ENCODE data around the gene JMJD8.

Gene JMJD8

GRCh38 chr16:661184-661821, 22.8 kb downstream of the JMJD8 start:
- no peak for DNase-seq (ENCODE audit: low read depth)

DNA sequence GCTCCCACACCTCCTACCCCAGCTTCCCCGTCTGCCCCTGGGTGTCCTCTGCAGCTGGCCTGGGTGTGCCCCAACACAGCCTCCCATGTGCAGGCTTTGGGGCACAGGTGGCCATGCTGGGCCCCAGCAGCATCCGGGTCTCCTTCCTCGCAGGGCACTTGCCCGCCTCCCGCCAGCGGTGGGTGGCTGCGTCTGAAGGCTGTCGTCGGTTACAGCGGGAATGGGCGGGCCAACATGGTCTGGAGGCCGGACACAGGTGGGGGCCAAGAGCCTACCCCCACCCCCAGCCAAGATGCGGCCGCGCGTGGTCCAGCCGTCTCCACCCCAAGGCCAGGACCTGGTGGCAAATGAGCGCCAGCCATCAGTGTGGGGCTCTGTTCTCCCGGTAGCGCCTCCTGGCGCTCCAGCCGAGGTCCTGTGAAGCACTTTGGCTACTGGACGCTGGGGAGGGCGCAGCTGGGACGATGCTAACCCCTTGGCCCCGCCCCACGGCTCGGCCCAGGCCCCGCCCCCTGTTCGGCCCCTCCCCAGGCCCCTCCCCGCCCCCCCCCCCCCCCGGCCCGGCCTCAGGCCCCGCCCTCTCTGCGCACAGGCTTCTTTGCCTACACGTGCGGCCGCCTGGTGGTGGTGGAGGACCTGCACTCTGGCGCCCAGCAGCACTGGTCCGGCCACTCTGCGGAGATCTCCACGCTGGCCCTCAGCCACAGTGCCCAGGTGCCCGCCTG, 23.5 kb downstream of the JMJD8 start:
- no peak for DNase-seq (ENCODE audit: low read depth)

- DNase-seq (ENCODE audit: low read depth), result no peak
These were observed 24.0 kb downstream of the JMJD8 start for GRCh38 chr16:660132-660458.

- DNase-seq (ENCODE audit: low read depth), result no peak
These were observed 24.5 kb downstream of the JMJD8 start for GRCh38 chr16:659618-660017.

DNA sequence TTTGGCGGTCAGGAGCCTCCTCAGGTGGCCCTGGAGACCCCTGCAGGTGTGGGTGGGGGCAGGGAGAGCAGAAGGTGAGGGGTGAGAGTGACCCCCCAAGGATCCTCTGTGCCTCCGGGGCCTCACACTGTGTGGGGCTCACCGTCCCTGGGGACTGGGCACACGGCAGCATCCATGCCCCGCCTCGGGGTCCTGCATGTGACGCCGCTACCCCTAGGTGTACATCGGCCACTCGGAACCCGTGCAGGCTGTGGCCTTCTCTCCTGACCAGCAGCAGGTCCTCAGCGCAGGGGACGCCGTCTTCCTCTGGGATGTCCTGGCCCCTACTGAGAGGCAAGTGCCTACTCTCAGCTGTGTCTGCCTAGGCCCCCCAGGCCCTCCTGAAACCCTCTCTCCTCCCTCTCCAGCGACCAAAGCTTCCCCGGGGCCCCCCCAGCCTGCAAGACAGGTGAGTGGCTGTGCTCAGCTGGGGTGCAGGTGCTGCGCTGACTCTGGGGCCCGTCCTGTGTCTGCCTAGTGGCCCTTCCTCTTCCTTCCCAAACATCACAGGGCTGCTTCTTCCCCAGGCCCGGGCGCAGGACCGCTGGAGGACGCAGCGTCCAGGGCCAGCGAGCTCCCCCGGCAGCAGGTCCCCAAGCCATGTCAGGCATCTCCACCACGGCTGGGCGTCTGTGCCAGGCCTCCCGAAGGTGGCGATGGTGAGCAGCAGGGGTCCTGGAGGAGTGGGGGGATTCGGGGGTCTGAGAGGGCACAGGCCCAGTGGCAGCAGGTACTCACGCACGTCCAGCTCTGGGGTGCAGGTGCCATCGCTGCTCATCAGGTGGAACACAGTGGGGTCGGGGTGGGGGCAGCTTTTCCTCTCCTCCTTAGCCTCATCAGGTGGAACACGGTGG, 25.2 kb downstream of the JMJD8 start:
- no peak for DNase-seq (ENCODE audit: low read depth)

DNA sequence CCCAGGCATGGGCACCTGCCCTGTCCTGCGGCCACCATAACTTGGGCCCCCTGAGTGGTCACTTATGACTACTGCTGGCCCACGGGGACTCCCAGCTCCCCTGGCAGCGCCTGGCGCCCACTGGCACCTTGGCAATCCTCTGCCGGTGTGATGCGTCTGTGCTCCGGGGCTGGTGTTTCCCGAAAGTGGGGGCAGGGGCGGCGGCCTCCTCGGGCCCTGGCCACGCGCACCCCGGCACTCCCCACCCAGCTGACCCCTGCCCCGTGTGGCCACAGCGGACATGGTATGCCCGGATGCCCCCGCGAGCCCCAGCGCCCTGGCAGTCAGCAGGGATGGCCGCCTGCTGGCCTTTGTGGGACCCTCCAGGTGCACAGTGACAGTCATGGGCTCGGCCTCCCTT, 26.6 kb downstream of the JMJD8 start:
- no peak for DNase-seq (ENCODE audit: low read depth)

- no peak for DNase-seq (ENCODE audit: low read depth)
These were observed 30.1 kb downstream of the JMJD8 start for GRCh38 chr16:654034-654433.

DNA sequence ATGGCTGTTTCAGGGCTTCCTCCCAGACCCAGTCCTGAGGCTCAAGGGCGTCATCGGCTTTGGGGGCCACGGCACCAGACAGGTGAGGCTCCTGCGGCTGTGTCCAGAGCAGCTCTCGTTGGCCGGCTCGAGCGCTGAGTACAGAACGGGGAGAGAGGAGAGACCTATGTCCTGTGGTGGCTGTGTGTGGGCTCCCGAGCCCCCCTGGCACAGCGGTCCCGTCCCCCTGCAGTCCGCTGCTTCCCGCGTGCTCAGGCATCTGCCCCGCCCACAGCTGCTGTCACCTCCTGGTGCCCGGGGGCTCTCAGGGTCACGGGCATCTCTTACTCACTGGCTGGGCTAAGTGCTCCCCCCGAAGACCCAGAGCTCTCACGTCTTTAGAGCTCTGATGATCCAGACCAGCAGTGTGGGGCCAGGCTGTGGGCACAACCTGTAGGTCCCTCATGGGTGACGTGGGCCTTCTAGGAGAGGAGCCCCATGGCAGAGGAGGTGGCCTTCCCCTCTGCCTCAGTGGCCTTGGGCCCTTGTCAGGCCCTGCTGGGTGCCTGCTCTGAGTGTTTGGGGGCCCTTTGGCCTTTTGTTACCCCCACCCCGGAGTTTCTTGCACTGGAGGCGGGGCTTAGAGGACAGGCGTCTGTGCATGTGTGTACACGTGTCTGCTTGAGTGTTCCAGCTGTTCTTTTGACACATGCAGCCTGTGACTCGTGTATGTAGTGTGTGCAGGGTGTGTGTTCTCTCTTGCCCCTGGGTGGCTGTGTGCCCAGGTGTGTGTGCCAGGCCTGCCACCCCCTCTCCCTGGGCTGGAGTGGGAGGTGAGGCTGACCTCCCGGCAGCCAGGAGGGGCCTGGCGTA, 31.5 kb downstream of the JMJD8 start:
- DNase-seq (ENCODE audit: low read depth), result no peak

DNA sequence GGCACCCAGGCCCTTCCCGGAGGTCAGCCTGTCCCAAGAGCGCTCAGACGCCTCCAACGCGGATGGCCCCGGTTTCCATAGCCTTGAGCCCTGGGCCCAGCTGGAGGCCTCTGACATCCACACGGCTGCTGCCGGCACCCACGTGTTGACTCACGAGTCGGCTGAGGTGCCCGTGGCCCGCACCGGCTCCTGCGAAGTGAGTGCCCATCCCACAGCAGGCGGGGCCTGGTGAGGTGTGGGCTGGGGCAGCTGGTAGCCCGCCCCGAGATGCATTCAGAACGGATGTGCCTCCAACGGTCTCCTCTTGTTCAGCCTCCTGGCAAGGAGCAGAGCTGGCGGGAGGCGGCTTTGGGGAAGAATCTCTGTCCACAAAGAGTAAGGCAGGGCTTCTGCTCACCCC, 32.3 kb downstream of the JMJD8 start:
- no peak for DNase-seq (ENCODE audit: low read depth)

DNA sequence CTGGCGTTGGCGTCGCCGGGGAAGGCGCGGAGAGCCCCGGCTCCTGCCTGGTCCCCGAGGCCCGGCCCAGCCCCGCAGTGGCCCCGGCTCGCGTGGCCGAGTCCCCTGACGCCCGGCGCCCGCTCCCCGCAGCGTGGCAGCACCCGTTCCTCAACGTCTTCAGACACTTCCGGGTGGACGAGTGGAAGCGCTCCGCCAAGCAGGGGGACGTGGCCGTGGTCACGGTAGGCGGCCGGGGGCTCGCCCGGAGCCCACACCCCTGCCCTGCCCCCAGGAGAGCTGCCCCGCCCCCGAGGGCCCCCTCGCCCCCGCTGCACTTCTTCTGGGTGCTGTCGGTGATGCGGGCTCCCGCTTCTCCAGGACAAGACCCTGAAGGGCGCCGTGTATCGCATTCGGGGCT, 34.5 kb downstream of the JMJD8 start:
- DNase-seq (ENCODE audit: low read depth), result no peak

GRCh38 chr16:648781-649589, 35.1 kb downstream of the JMJD8 start, which contains the start of gene WDR90:
TSS of gene WDR90 (plus strand) at chr16:649365. CDS start at chr16:649417, 52 bp downstream.
- peak; percentile 57 for DNase-seq (ENCODE audit: low read depth)

- DNase-seq (ENCODE audit: low read depth), result no peak
These were observed 35.9 kb downstream of the JMJD8 start for GRCh38 chr16:648071-648780.

DNA sequence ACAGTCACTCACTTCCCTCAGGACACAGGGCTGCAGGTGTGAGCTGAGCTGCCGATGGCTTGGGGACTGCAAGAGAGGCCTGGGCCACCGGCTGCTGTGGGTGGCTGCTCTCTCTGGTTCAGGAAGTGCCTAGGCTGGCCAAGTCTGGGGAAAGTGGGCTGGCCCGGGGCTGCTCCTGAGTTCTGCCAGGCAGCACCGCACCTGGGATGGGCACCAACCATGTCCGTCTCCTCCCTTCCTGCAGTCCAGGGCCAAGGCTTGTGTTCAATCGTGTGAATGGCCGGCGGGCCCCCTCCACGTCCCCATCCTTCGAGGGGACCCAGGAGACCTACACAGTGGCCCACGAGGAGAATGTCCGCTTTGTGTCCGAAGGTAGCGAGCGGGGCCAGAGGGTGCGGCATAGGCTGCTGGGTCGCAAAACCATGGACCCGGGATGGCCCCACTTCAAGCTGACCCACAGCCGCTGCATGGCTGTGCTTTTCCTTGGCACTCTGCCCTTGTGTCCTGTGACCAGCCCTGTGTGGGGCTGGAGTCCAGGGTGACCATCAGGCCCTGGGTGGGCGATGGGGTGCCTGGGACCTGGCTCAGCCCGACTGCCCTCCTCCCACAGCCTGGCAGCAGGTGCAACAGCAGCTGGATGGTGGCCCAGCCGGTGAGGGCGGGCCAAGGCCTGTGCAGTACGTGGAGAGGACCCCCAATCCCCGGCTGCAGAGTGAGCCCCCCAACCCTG, 36.8 kb downstream of the JMJD8 start:
- no peak for DNase-seq (ENCODE audit: low read depth)

DNA sequence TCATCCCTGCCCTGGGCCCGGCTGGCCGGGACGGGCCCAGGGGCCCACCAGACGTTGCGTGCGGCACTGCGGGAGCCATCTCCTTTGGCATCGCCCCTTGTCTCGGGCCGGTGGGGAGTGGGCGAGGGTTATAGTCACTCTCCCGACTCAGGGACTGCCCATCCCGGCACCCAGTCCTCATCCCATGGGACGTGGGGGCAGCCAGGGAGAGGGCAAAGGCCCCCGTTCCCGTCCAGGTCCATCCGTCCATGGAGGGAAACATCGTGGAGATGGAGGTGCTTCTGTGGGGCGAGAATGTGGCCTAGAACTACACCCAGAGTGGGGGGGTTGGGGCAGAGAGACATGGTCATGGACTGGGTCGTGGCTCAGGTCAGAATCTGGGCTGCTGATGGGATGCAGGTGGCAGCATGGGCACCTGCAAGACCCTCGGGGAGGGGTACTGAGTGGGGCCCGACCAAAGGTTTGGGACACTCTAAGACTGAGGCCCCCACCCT, 37.4 kb downstream of the JMJD8 start:
- no peak for DNase-seq (ENCODE audit: low read depth)

GRCh38 chr16:645852-646678, 38.1 kb downstream of the JMJD8 start:
- no peak for DNase-seq (ENCODE audit: low read depth)

GRCh38 chr16:644556-644955, 39.6 kb downstream of the JMJD8 start:
- no peak for DNase-seq (ENCODE audit: low read depth)

DNA sequence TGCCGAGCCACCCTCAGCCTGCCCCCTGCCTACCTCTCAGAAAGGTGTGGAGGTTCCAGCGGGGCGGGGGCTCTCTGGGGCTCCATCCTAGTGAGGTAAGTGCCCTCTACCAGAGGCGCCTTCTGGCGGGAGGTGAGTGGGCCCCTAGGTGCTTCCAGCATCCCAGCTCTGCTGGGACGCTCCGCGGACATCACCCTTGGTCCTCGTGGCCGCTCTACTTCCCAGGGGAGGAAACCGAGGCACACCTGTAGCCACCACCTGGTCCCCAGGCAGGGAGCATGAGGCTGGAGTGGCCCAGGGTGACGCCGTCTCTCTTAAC, 41.1 kb downstream of the JMJD8 start:
- DNase-seq (ENCODE audit: low read depth), result no peak

GRCh38 chr16:642189-643049, 41.7 kb downstream of the JMJD8 start:
- no peak for DNase-seq (ENCODE audit: low read depth)
